HG02610 (cell line): Measurements from ENCODE around the gene C6orf132.

Experiments
- ATAC-seq: cut with Tn5 transposase; IDR thresholded peaks from one replicate; pipeline ENCODE4 v1.9.1; 2021; ENCODE audit warnings: mild to moderate bottlenecking, moderate library complexity; ENCODE audit not compliant: unreplicated experiment

C6orf132 gene

GRCh38 chr6:42105156-42105648, 37.2 kb downstream of the C6orf132 start:
- no peak for ATAC-seq

GRCh38 chr6:42104804-42105125, 37.7 kb downstream of the C6orf132 start:
- ATAC-seq, result no peak

- no peak for ATAC-seq
Measured at GRCh38 chr6:42104095-42104803, 38.2 kb downstream of the C6orf132 start.

- no peak for ATAC-seq
Measured at GRCh38 chr6:42103753-42104094, 38.7 kb downstream of the C6orf132 start.

- no peak for ATAC-seq
Measured at GRCh38 chr6:42103216-42103615, 39.2 kb downstream of the C6orf132 start.

GRCh38 chr6:42101186-42101657, 41.2 kb downstream of the C6orf132 start:
- no peak for ATAC-seq

- ATAC-seq, result no peak
Measured at GRCh38 chr6:42100029-42100901, 42.2 kb downstream of the C6orf132 start.

GRCh38 chr6:42099340-42100028, 42.9 kb downstream of the C6orf132 start:
- ATAC-seq, result no peak

GRCh38 chr6:42095776-42096541, 46.5 kb downstream of the C6orf132 start:
- no peak for ATAC-seq

- ATAC-seq, result no peak
Measured at GRCh38 chr6:42095094-42095493, 47.3 kb downstream of the C6orf132 start.

- no peak for ATAC-seq
Measured at GRCh38 chr6:42093582-42094329, 48.7 kb downstream of the C6orf132 start.

GRCh38 chr6:42091718-42092023, 50.7 kb downstream of the C6orf132 start:
- ATAC-seq, result no peak

- no peak for ATAC-seq
Measured at GRCh38 chr6:42090819-42091717, 51.4 kb downstream of the C6orf132 start.

- no peak for ATAC-seq
Measured at GRCh38 chr6:42088101-42088591, 54.3 kb downstream of the C6orf132 start.

GRCh38 chr6:42086046-42087035, 56.1 kb downstream of the C6orf132 start:
- ATAC-seq, result no peak

GRCh38 chr6:42084889-42085288, 57.5 kb downstream of the C6orf132 start:
- no peak for ATAC-seq

- ATAC-seq, result no peak
Measured at GRCh38 chr6:42083530-42083929, 58.9 kb downstream of the C6orf132 start.

- ATAC-seq, result no peak
Measured at GRCh38 chr6:42079941-42080464, 62.4 kb downstream of the C6orf132 start.
